ENCODE data around the gene HSPA5. TPM values are rescaled to one million over a fixed set of nuclear protein-coding genes. Genes with fewer than 3 reads are reported as not detected.
"Not testable (repeated sequence)": the region's sequence is repeated elsewhere in the genome, so short reads cannot be mapped to it uniquely, and the experiment has no call there.

The HSPA5 gene
- total RNA-seq, 1 donor from 2014 or later = 282 TPM

GRCh38 chr9:125238127-125238914, 2.8 kb downstream of the HSPA5 start:
- Mint-ChIP-seq H3K27me3 (ENCODE audit: unreplicated experiment) (no peaks in the 10 kb centered on the region), H3K9me3 (ENCODE audit: unreplicated experiment) (no peaks in the 10 kb centered on the region), H3K36me3 (ENCODE audit: unreplicated experiment) (peaks cover 43% of the 10 kb centered on the region), H3K27ac (ENCODE audit: unreplicated experiment) (peak overlapping the region; percentile 19), H3K4me1 (ENCODE audit: unreplicated experiment) (peaks cover 68% of the 10 kb centered on the region), H3K4me3 (ENCODE audit: unreplicated experiment) (peak overlapping the region; percentile 89)
- no peak for TF ChIP-seq CTCF (IDR thresholded peaks at IDR 0.05)
- no peak for DNase-seq (ENCODE audit: extremely low spot score, unreplicated experiment)

- peak overlapping the region; percentile 48 for H3K27ac Mint-ChIP-seq (ENCODE audit: unreplicated experiment)
- TF ChIP-seq CTCF (IDR thresholded peaks at IDR 0.05) = peak; percentile 24
- not testable (repeated sequence) for H3K27me3 Mint-ChIP-seq (ENCODE audit: unreplicated experiment); H3K9me3 Mint-ChIP-seq (ENCODE audit: unreplicated experiment); DNase-seq (ENCODE audit: extremely low spot score, unreplicated experiment)
- peaks cover 54% of the 10 kb centered on the region for H3K4me1 Mint-ChIP-seq (ENCODE audit: unreplicated experiment)
- H3K36me3 Mint-ChIP-seq (ENCODE audit: unreplicated experiment) = peaks cover 47% of the 10 kb centered on the region
- peak overlapping the region; percentile 89 for H3K4me3 Mint-ChIP-seq (ENCODE audit: unreplicated experiment)
Observed at GRCh38 chr9:125236520-125237159, 4.5 kb downstream of the HSPA5 start.

- H3K36me3 Mint-ChIP-seq (ENCODE audit: unreplicated experiment) = peaks cover 47% of the 10 kb centered on the region
- peaks cover 52% of the 10 kb centered on the region for H3K4me1 Mint-ChIP-seq (ENCODE audit: unreplicated experiment)
- H3K9me3 Mint-ChIP-seq (ENCODE audit: unreplicated experiment) = no peaks in the 10 kb centered on the region
- no peak for DNase-seq (ENCODE audit: extremely low spot score, unreplicated experiment)
- peak overlapping the region; percentile 89 for H3K4me3 Mint-ChIP-seq (ENCODE audit: unreplicated experiment)
- TF ChIP-seq CTCF (IDR thresholded peaks at IDR 0.05) = no peak
- peak overlapping the region; percentile 48 for H3K27ac Mint-ChIP-seq (ENCODE audit: unreplicated experiment)
- no peaks in the 10 kb centered on the region for H3K27me3 Mint-ChIP-seq (ENCODE audit: unreplicated experiment)
Observed at GRCh38 chr9:125235804-125236519, 5.2 kb downstream of the HSPA5 start.

- Mint-ChIP-seq H3K4me1 (ENCODE audit: unreplicated experiment) (peaks cover 43% of the 10 kb centered on the region), H3K36me3 (ENCODE audit: unreplicated experiment) (peaks cover 41% of the 10 kb centered on the region)
- not testable (repeated sequence) for DNase-seq (ENCODE audit: extremely low spot score, unreplicated experiment); H3K4me3 Mint-ChIP-seq (ENCODE audit: unreplicated experiment); H3K9me3 Mint-ChIP-seq (ENCODE audit: unreplicated experiment); H3K27ac Mint-ChIP-seq (ENCODE audit: unreplicated experiment); H3K27me3 Mint-ChIP-seq (ENCODE audit: unreplicated experiment)
Observed at GRCh38 chr9:125234099-125234498, 7.0 kb downstream of the HSPA5 start.

- Mint-ChIP-seq H3K27me3 (ENCODE audit: unreplicated experiment) (no peaks in the 10 kb centered on the region), H3K4me1 (ENCODE audit: unreplicated experiment) (peaks cover 38% of the 10 kb centered on the region), H3K27ac (ENCODE audit: unreplicated experiment) (peak overlapping the region; percentile 61), H3K36me3 (ENCODE audit: unreplicated experiment) (peaks cover 37% of the 10 kb centered on the region), H3K9me3 (ENCODE audit: unreplicated experiment) (no peaks in the 10 kb centered on the region), H3K4me3 (ENCODE audit: unreplicated experiment) (no peak overlapping the region)
- DNase-seq (ENCODE audit: extremely low spot score, unreplicated experiment) = no peak
- no peak for TF ChIP-seq CTCF (IDR thresholded peaks at IDR 0.05)
Observed at GRCh38 chr9:125233678-125234077, 7.5 kb downstream of the HSPA5 start.
